NCI-H82 treated with DMSO at 0.1 percent for 48 hours (cell line): ENCODE results near the gene RGMA.
"Not testable (repeated sequence)": the region's sequence is repeated elsewhere in the genome, so short reads cannot be mapped to it uniquely, and the experiment has no call there.

Experiments
- DNase-seq: peaks from one replicate; lab custom pipeline; 2025; ENCODE audit not compliant: unreplicated experiment; lab: John Stamatoyannopoulos, UW

Gene RGMA

DNA sequence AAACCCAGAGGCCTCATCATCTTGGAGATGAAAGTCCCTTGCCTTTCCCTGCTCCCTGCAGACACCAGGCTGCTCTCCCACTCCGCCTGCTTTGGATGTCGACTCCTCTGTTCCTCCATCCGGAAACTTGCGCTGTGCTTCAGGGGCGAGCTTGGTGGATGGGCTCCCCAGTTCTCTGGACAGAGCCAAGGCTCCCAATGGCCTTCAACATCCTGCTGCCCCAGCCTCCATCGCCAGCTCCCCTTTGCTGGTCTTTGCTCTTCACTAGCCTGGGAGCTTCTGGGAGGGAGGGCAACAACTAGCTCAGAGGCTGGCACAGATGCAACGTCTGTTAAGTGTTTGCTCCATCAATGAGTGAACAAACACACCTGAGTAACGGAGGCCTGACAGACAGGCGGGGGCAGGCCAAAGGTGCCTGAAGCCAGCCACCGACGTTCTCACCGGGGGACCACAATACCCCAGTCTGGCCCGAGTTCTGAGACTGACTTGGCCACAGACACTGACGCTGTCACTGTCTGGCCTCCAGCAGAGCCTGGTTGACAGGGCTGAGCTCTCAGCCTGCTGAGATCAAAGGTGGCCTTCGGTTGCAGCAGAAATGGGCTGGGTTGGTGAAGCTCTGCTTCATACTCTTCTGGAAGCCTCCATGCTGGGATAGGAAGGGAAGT lies 39.0 kb downstream of the RGMA start:
- no peak for DNase-seq

DNA sequence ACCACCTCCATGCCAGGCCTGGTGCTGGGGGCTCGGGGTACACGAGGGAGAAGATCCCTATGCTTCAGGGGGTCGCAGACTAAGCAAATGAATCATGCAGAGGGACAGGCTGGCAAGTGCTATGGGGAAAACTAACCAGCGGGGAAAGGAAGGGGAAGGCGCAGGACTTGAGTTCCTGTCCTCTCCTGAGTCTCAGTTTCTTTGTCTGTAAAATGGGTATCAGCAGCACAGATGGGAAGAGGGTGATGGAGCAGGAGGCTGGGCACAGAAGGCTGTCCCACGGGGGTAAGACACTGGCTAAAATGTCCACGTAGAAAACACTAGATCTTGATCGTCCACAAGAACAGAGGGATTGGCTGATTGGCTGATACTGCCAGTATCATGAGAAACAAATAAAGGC lies 39.8 kb downstream of the RGMA start:
- no peak for DNase-seq

GRCh38 chr15:93048759-93049161 lies 40.3 kb downstream of the RGMA start:
- no peak for DNase-seq

- DNase-seq = no peak
Observed at GRCh38 chr15:93048426-93048721, 40.6 kb downstream of the RGMA start.

- DNase-seq = no peak
Observed at GRCh38 chr15:93047621-93048425, 41.2 kb downstream of the RGMA start.

DNA sequence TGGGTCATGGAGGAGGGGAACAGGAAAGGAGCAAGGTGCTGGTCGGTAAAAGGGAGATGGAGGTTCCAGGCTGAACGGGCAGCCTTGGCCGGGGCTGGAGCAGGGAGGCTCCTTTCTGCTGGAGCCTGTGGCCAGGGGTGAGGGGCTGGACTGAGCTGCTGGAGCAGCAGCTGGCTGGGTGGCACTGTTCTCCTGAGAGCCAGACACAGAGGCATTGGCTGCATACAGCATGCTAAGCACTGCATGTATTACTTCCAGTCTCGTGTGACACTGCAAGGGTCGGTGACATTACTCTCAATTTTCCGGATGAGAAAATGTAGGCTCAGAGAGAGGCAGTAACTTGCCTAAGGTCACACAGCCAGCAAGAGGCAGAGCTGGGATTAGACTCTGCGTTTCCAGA lies 42.3 kb downstream of the RGMA start:
- no peak for DNase-seq

DNA sequence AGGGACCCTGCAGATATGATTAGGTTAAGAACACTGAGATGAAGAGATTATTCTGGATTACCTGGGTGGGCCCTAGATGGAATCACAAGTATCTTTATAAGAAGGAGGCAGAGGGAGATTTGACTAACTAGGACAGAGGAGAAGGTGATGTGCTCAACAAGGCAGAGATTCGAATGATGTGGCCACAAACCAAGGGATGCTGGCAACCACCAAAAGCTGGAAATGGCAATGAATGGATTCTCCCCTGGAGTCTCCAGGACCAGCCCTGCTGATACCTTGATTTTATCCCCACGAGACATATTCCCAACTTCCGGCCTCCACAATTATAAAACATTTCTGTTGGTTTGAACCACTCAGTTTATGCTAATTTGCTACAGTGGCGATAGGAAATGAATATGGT lies 42.9 kb downstream of the RGMA start:
- DNase-seq = no peak

- no peak for DNase-seq
Observed at GRCh38 chr15:93045191-93045785, 43.7 kb downstream of the RGMA start.

- DNase-seq = no peak
Observed at GRCh38 chr15:93044301-93045190, 44.5 kb downstream of the RGMA start.

DNA sequence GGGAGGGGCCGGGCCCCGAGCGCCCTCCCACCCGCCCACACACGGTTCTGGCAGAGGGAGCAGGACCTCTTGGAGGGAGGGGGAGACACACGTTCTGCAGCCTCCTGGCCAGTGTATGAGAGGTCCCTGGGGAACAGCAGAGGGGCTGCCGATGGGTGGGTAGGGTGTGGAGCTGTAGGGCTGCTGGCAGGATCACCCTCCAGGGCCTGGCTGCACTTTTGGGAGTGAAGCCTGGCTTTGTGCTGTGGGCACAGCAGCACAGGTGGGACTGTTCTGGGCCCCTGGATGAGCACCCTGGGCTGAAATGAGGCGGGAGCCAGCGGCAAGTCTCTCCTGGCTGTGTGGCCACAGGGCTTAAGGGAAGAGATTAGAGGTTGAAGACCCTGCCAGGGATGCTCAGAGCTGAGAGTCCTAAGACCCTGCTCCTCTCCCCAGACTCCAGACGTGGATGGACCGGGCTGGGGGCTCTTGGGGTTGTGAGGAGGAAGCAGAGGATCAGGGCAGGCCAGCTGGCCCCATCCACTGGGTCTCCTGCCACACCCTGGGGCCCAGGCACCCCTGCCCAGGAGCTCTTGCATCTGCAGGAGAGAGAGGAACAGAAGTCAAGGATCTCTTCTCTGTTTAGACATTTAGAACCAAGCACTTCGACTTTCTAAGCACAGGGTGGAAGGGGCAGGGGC lies 45.2 kb downstream of the RGMA start:
- no peak for DNase-seq

DNA sequence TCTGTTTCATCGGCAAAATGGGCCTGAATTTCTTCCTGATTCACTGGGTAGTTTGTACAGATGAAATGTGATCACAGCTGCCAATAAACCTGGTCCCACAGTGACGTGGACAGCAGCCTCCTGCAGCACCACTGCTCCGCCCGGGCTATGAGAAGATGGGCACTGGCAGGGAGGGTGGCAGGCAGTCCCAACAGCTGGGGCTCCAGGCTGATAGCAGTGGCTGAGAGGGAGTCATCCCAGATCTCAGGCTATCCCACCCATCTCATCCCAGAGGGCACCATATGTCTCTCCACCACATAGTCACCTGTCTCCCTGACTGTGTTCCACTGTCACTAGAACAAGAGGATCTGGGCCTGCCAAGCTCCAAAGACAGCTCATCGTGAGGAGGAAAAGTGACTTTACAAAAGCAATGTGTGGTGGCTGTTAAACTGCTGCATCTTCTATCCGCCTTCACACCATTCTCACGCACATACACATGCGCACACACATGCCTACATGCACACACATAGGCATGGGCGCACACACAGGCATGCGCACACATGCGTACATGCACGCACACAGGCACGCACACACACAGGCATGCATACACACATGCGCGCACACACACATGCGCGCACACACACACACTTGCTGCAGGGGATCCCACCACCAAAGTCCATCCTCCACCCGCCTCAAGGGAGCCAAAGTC lies 46.2 kb downstream of the RGMA start:
- no peak for DNase-seq

GRCh38 chr15:93042211-93042610 lies 46.8 kb downstream of the RGMA start:
- DNase-seq = no peak

- DNase-seq = no peak
Observed at GRCh38 chr15:93041159-93041547, 47.9 kb downstream of the RGMA start.

DNA sequence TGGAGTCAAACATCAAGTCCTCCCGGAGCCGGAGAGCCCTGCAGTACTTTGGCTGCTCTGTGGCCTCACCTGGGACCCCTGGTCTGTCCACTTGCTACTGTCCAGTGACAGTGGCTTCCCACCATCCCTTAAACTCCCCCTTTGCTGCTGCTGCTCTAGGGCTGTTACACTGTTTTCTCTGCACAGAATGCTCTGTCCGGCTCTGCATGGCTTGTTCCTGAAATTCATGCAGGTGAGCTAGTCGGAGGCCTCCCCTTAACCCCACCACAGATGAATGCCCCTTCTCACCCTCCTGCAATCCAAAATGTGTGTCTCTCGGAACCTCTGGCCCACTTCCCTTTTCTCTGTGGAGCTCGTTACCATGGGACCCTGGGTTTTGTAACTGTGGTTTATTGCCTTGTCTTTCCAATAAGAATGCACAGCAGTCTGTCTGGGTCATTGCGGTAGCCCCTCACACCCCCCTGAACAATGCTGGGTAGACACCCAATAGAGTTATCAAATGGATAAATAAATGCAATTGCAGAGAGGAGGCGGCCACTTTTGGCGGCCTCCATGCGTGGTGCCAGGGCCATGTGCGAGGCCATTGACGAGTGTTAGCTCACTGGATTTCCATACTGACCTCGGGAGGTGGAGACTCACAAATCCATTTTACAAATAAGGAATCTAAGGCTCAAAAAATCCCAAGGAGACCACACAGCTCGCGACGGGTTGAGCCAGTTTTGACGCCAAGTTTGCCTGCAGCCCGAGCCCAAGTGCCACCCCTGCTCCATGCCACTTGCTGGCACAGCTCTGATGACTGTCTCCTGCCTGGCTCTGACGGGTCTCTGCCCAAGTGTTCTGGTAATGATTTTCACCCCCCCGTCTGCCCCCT lies 48.5 kb downstream of the RGMA start:
- DNase-seq = no peak

GRCh38 chr15:93039562-93040287 lies 49.3 kb downstream of the RGMA start:
- not testable (repeated sequence) for DNase-seq

- DNase-seq = no peak
Observed at GRCh38 chr15:93037820-93038705, 50.9 kb downstream of the RGMA start.

GRCh38 chr15:93036951-93037819 lies 51.8 kb downstream of the RGMA start:
- peak; percentile 3 for DNase-seq
